Mesothelial cell of epicardium (in vitro differentiated cells): Measurements from ENCODE around the gene URM1. TPM values are rescaled to one million over a fixed set of nuclear protein-coding genes. Genes with fewer than 3 reads are reported as not detected.
"Not testable (repeated sequence)": the region's sequence is repeated elsewhere in the genome, so short reads cannot be mapped to it uniquely, and the experiment has no call there.

Experiments used
- DNase-seq, 2 experiments: peaks; one replicate each; pipeline ENCODE4 v3.0.0; 2021; ENCODE audit warnings: low spot score in 2 of 2; ENCODE audit not compliant: unreplicated experiment in 2 of 2
- H3K27ac Mint-ChIP-seq: 2 replicates; pipeline ENCODE4 v1.8.0; 2021; ENCODE audit warnings: mixed read lengths
- H3K27me3 Mint-ChIP-seq: 2 replicates; pipeline ENCODE4 v1.8.0; 2021; ENCODE audit warnings: low read depth, mixed read lengths
- H3K36me3 Mint-ChIP-seq: 2 replicates; pipeline ENCODE4 v1.8.0; 2021; ENCODE audit warnings: mixed read lengths
- H3K4me1 Mint-ChIP-seq: 2 replicates; pipeline ENCODE4 v1.8.0; 2021; ENCODE audit warnings: mixed read lengths
- H3K4me3 Mint-ChIP-seq: 2 replicates; pipeline ENCODE4 v1.8.0; 2021; ENCODE audit warnings: mild to moderate bottlenecking, moderate library complexity, mixed read lengths
- H3K9me3 Mint-ChIP-seq: 2 replicates; pipeline ENCODE4 v1.8.0; 2021; ENCODE audit warnings: mixed read lengths
- CTCF ChIP-seq: fragments of 200-600 bp; sonication (generic); IDR thresholded peaks from one replicate; pipeline ENCODE4 v1.5.0; 2021; ENCODE audit warnings: antibody characterized with exemption; ENCODE audit not compliant: unreplicated experiment
- total RNA-seq: library from RNA; stranded (reverse); gene quantifications from 3 replicates; pipeline ENCODE4 v1.2.1, GENCODE V29; 2021

URM1 gene
- total RNA-seq, 1 donor from 2014 or later = 54.9 TPM

- peaks cover 8% of the 10 kb centered on the region for H3K36me3 Mint-ChIP-seq
- H3K4me1 Mint-ChIP-seq = peaks cover 30% of the 10 kb centered on the region
- H3K9me3 Mint-ChIP-seq = no peaks in the 10 kb centered on the region
- peaks cover 2% of the 10 kb centered on the region for H3K27me3 Mint-ChIP-seq
- DNase-seq = peak; percentile 70 to 79
- no peak for TF ChIP-seq CTCF
- H3K4me3 Mint-ChIP-seq = peak overlapping the region; percentile 72
- peak overlapping the region; percentile 90 for H3K27ac Mint-ChIP-seq
These were observed 49.0 kb downstream of the URM1 start for GRCh38 chr9:128420060-128420650.

- peaks cover 25% of the 10 kb centered on the region for H3K4me1 Mint-ChIP-seq
- peak within 1 kb of the TSS; percentile 80 for H3K4me3 Mint-ChIP-seq
- peaks cover 8% of the 10 kb centered on the region for H3K36me3 Mint-ChIP-seq
- H3K9me3 Mint-ChIP-seq = no peaks in the 10 kb centered on the region
- DNase-seq = peak; percentile 67 to 80
- TF ChIP-seq CTCF = no peak
- peak within 1 kb of the TSS; percentile 90 for H3K27ac Mint-ChIP-seq
- H3K27me3 Mint-ChIP-seq = no peaks in the 10 kb centered on the region
These were observed 49.7 kb downstream of the URM1 start, which contains the start of gene CERCAM for GRCh38 chr9:128420651-128421481. Gene CERCAM (plus strand): TSS chr9:128420857. CDS start chr9:128420878, 21 bp downstream.

DNA sequence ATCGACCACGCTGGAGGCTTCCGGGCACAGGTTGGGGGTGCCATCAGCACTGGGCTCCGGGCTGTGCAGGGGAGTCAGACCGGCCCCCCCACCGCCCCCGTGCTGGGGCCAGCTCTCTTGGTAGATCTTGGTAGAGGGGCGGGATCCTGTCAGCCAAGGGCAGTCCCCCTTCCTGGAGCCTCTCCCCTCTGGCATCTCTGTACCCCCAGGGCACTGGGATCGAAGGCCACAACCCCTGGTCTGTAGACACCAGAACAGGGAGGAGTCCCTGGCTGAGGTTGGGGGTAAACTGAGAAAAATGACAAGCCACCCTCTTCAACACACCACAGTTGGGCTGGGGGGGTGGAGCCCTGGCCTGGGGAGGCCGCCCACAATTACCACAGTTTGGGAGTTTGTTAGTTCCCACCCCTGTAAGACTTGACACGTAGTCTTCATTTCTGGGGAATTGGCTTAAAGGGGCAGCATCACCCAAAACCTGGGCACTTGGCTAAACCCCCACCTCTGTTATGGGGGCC, 50.4 kb downstream of the URM1 start:
- no peaks in the 10 kb centered on the region for H3K27me3 Mint-ChIP-seq
- no peak overlapping the region for H3K27ac Mint-ChIP-seq
- no peak for TF ChIP-seq CTCF
- DNase-seq = no peak
- peaks cover 10% of the 10 kb centered on the region for H3K36me3 Mint-ChIP-seq
- no peaks in the 10 kb centered on the region for H3K9me3 Mint-ChIP-seq
- peak overlapping the region; percentile 80 for H3K4me3 Mint-ChIP-seq
- H3K4me1 Mint-ChIP-seq = peaks cover 18% of the 10 kb centered on the region

- peaks cover 16% of the 10 kb centered on the region for H3K4me1 Mint-ChIP-seq
- H3K9me3 Mint-ChIP-seq, DNase-seq, H3K27ac Mint-ChIP-seq, H3K27me3 Mint-ChIP-seq: not testable (repeated sequence)
- peak overlapping the region; percentile 80 for H3K4me3 Mint-ChIP-seq
- H3K36me3 Mint-ChIP-seq = peaks cover 13% of the 10 kb centered on the region
These were observed 51.0 kb downstream of the URM1 start for GRCh38 chr9:128422022-128422782.

GRCh38 chr9:128422783-128423150, 51.6 kb downstream of the URM1 start:
- Mint-ChIP-seq H3K27ac (no peak overlapping the region), H3K27me3 (no peaks in the 10 kb centered on the region), H3K4me1 (peaks cover 16% of the 10 kb centered on the region), H3K36me3 (peaks cover 13% of the 10 kb centered on the region), H3K4me3 (peak overlapping the region; percentile 80), H3K9me3 (no peaks in the 10 kb centered on the region)
- no peak for TF ChIP-seq CTCF
- DNase-seq = no peak

GRCh38 chr9:128423356-128423755, 52.2 kb downstream of the URM1 start:
- DNase-seq, H3K27ac Mint-ChIP-seq, H3K27me3 Mint-ChIP-seq, H3K4me3 Mint-ChIP-seq, H3K9me3 Mint-ChIP-seq: not testable (repeated sequence)
- H3K36me3 Mint-ChIP-seq = peaks cover 13% of the 10 kb centered on the region
- H3K4me1 Mint-ChIP-seq = peaks cover 16% of the 10 kb centered on the region
